ENCODE results near the gene OR51B4. TPM values are rescaled to one million over a fixed set of nuclear protein-coding genes. Genes with fewer than 3 reads are reported as not detected.

The OR51B4 gene
- total RNA-seq, 1 experiment from 2014 or later = not detected

- no peak overlapping the region for H3K4me3 Mint-ChIP-seq (ENCODE audit: unreplicated experiment)
- peaks cover 10% of the 10 kb centered on the region for H3K4me1 Mint-ChIP-seq (ENCODE audit: insufficient read depth, unreplicated experiment)
- DNase-seq (ENCODE audit: unreplicated experiment) = peak; percentile 5
- CTCF ChIA-PET = interaction anchor here (0.8 to 1.2 kb wide), 2 partner anchors 9 to 85 kb away, joined by 3 to 4 read pairs; partner anchors contain the start of gene OR51V1
- intact Hi-C loops (cut with micrococcal nuclease) = no loop called here
- no TSS peak for BruUV-seq (replicated peaks)
- no peak for TF ChIP-seq CTCF (IDR thresholded peaks at IDR 0.05; ENCODE audit: unreplicated experiment)
- H3K36me3 Mint-ChIP-seq (ENCODE audit: insufficient read depth, unreplicated experiment) = no peaks in the 10 kb centered on the region
- H3K27ac Mint-ChIP-seq (ENCODE audit: low read depth, unreplicated experiment) = peak overlapping the region; percentile 47
- no peaks in the 10 kb centered on the region for H3K9me3 Mint-ChIP-seq (ENCODE audit: unreplicated experiment)
- POLR2A ChIA-PET = no interaction called here
- no peaks in the 10 kb centered on the region for H3K27me3 Mint-ChIP-seq (ENCODE audit: insufficient read depth, unreplicated experiment)
Measured at GRCh38 chr11:5285703-5286340, 15.9 kb downstream of the OR51B4 start.

GRCh38 chr11:5284637-5285036 is 17.1 kb downstream of the OR51B4 start:
- intact Hi-C loops (cut with micrococcal nuclease) = no loop called here
- Mint-ChIP-seq H3K36me3 (ENCODE audit: insufficient read depth, unreplicated experiment) (no peaks in the 10 kb centered on the region), H3K4me1 (ENCODE audit: insufficient read depth, unreplicated experiment) (peaks cover 20% of the 10 kb centered on the region), H3K9me3 (ENCODE audit: unreplicated experiment) (no peaks in the 10 kb centered on the region), H3K27me3 (ENCODE audit: insufficient read depth, unreplicated experiment) (no peaks in the 10 kb centered on the region), H3K4me3 (ENCODE audit: unreplicated experiment) (no peak overlapping the region), H3K27ac (ENCODE audit: low read depth, unreplicated experiment) (no peak overlapping the region)
- TF ChIP-seq CTCF (IDR thresholded peaks at IDR 0.05; ENCODE audit: unreplicated experiment) = no peak
- ChIA-PET CTCF (interaction anchor here (1.8 kb wide), 1 partner anchor 81 kb away, joined by 6 read pairs; no protein-coding TSS in a partner anchor), POLR2A (no interaction called here)
- no TSS peak for BruUV-seq (replicated peaks)
- DNase-seq (ENCODE audit: unreplicated experiment) = no peak

GRCh38 chr11:5283882-5284281 is 17.9 kb downstream of the OR51B4 start:
- Mint-ChIP-seq H3K9me3 (ENCODE audit: unreplicated experiment) (no peaks in the 10 kb centered on the region), H3K36me3 (ENCODE audit: insufficient read depth, unreplicated experiment) (no peaks in the 10 kb centered on the region), H3K4me1 (ENCODE audit: insufficient read depth, unreplicated experiment) (peaks cover 21% of the 10 kb centered on the region), H3K27ac (ENCODE audit: low read depth, unreplicated experiment) (no peak overlapping the region), H3K27me3 (ENCODE audit: insufficient read depth, unreplicated experiment) (no peaks in the 10 kb centered on the region), H3K4me3 (ENCODE audit: unreplicated experiment) (no peak overlapping the region)
- BruUV-seq (replicated peaks) = no TSS peak
- POLR2A ChIA-PET = interaction anchor here (0.5 kb wide), 1 partner anchor 526 kb away, joined by 3 read pairs; no protein-coding TSS in a partner anchor
- CTCF ChIA-PET = interaction anchor here (0.5 to 1.8 kb wide), 2 partner anchors 15 to 80 kb away, joined by 3 to 6 read pairs; no protein-coding TSS in a partner anchor
- TF ChIP-seq CTCF (IDR thresholded peaks at IDR 0.05; ENCODE audit: unreplicated experiment) = no peak
- DNase-seq (ENCODE audit: unreplicated experiment) = no peak
- intact Hi-C loops (cut with micrococcal nuclease) = no loop called here

GRCh38 chr11:5283086-5283485 is 18.7 kb downstream of the OR51B4 start:
- BruUV-seq (replicated peaks) = no TSS peak
- Mint-ChIP-seq H3K9me3 (ENCODE audit: unreplicated experiment) (no peaks in the 10 kb centered on the region), H3K36me3 (ENCODE audit: insufficient read depth, unreplicated experiment) (no peaks in the 10 kb centered on the region), H3K4me1 (ENCODE audit: insufficient read depth, unreplicated experiment) (peaks cover 21% of the 10 kb centered on the region), H3K27ac (ENCODE audit: low read depth, unreplicated experiment) (no peak overlapping the region), H3K27me3 (ENCODE audit: insufficient read depth, unreplicated experiment) (no peaks in the 10 kb centered on the region), H3K4me3 (ENCODE audit: unreplicated experiment) (no peak overlapping the region)
- CTCF ChIA-PET = interaction anchor here (1.8 to 3.2 kb wide), 2 partner anchors 7 to 79 kb away, joined by 6 to 12 read pairs; no protein-coding TSS in a partner anchor
- POLR2A ChIA-PET = no interaction called here
- DNase-seq (ENCODE audit: unreplicated experiment) = no peak
- no peak for TF ChIP-seq CTCF (IDR thresholded peaks at IDR 0.05; ENCODE audit: unreplicated experiment)
- intact Hi-C loops (cut with micrococcal nuclease) = no loop called here
